Naive thymus-derived CD4-positive, alpha-beta T cell (primary cell): ENCODE measurements around the gene MEOX1. TPM values are rescaled to one million over a fixed set of nuclear protein-coding genes. Genes with fewer than 3 reads are reported as not detected.

ENCODE experiments used
- ATAC-seq: fragments of 150-1000 bp; cut with Tn5 transposase; 2 replicates; pipeline ENCODE4 v1.10.0; 2021; ENCODE audit warnings: mild to moderate bottlenecking, moderate library complexity
- CTCF ChIA-PET: fragments of 350-600 bp; sonication (Branson Sonifier 250); formaldehyde crosslinking; loops from one replicate; lab custom pipeline; 2021; ENCODE audit warnings: antibody characterized with exemption; lab: Charles Lee
- POLR2A ChIA-PET: fragments of 350-600 bp; sonication (Branson Sonifier 250); formaldehyde crosslinking; loops from one replicate; lab custom pipeline; 2021; ENCODE audit warnings: antibody characterized with exemption, inconsistent platforms; lab: Charles Lee
- DNase-seq, 9 donors: peaks; one replicate each; pipeline versions ENCODE4 v3.0.0 to v3.0.0-alpha.2; 2020 to 2022; ENCODE audit warnings: mixed read lengths in 1 of 9
- H3K27ac ChIP-seq: one replicate; pipeline ENCODE4 v1.7.0; 2013; ENCODE audit warnings: mild to moderate bottlenecking, low read depth, low read length, moderate library complexity
- H3K27me3 ChIP-seq, 2 donors: one replicate each; pipeline ENCODE4 v1.7.0; 2013; ENCODE audit warnings: low read length in 2 of 2, mild to moderate bottlenecking in 2 of 2, moderate library complexity in 2 of 2; ENCODE audit not compliant: control insufficient read depth in 2 of 2, insufficient read depth in 2 of 2
- H3K36me3 ChIP-seq, 3 experiments: 1 replicate in 2 of 3; 2 replicates in 1 of 3; pipeline ENCODE4 v1.7.0; 2013; ENCODE audit warnings: low read length in 3 of 3, mild to moderate bottlenecking in 3 of 3, moderate library complexity in 1 of 3; ENCODE audit not compliant: insufficient read depth in 3 of 3, control insufficient read depth in 2 of 3
- H3K4me1 ChIP-seq, 2 donors: one replicate each; pipeline ENCODE4 v1.7.0; 2013; ENCODE audit warnings: low read length in 2 of 2, mild to moderate bottlenecking in 2 of 2, moderate library complexity in 1 of 2; ENCODE audit not compliant: control insufficient read depth in 2 of 2, insufficient read depth in 2 of 2
- H3K4me3 ChIP-seq: 2 replicates; pipeline ENCODE4 v1.7.0; 2013; ENCODE audit warnings: mild to moderate bottlenecking, low read length
- H3K9me3 ChIP-seq, 3 experiments: 1 replicate in 2 of 3; 2 replicates in 1 of 3; pipeline ENCODE4 v1.7.0; 2013; ENCODE audit warnings: low read length in 3 of 3; ENCODE audit not compliant: control insufficient read depth in 2 of 3
- H3K27ac Mint-ChIP-seq, 9 donors: one replicate each; pipeline ENCODE4 v1.8.0; 2020 to 2022; ENCODE audit warnings: mixed read lengths in 9 of 9, mild to moderate bottlenecking in 8 of 9, moderate library complexity in 5 of 9, inconsistent platforms in 2 of 9
- H3K27me3 Mint-ChIP-seq, 5 donors: one replicate each; pipeline ENCODE4 v1.8.0; 2021 to 2022; ENCODE audit warnings: mixed read lengths in 5 of 5, mild to moderate bottlenecking in 1 of 5
- H3K36me3 Mint-ChIP-seq, 5 donors: one replicate each; pipeline ENCODE4 v1.8.0; 2020 to 2022; ENCODE audit warnings: mixed read lengths in 5 of 5, mild to moderate bottlenecking in 3 of 5, inconsistent platforms in 1 of 5
- H3K4me1 Mint-ChIP-seq, 7 donors: one replicate each; pipeline ENCODE4 v1.8.0; 2020 to 2022; ENCODE audit warnings: mixed read lengths in 7 of 7, mild to moderate bottlenecking in 3 of 7, inconsistent platforms in 1 of 7
- H3K4me3 Mint-ChIP-seq, 10 donors: one replicate each; pipeline ENCODE4 v1.8.0; 2020 to 2022; ENCODE audit warnings: mild to moderate bottlenecking in 10 of 10, mixed read lengths in 10 of 10, moderate library complexity in 6 of 10, inconsistent platforms in 2 of 10
- H3K9me3 Mint-ChIP-seq, 11 donors: one replicate each; pipeline ENCODE4 v1.8.0; 2020 to 2022; ENCODE audit warnings: mixed read lengths in 11 of 11, mild to moderate bottlenecking in 4 of 11, inconsistent platforms in 1 of 11, moderate library complexity in 1 of 11
- intact Hi-C, 2 donors: fragments of 100-400 bp; cut with micrococcal nuclease; formaldehyde crosslinking; loops; one replicate each; pipeline ENCODE4 v1.15.1; 2023
- polyA plus RNA-seq, 2 donors: library from polyadenylated mRNA; unstranded; fragments of 300-500 nt; fragmentation: Illumina TruSeq; gene quantifications; one replicate each; pipeline ENCODE4 v1.2.3, GENCODE V29; 2021
- total RNA-seq, 6 experiments: library from RNA in 5 of 6; stranded (reverse) in 5 of 6; gene quantifications; 1 replicate in 5 of 6; 2 replicates in 1 of 6; pipeline ENCODE4 v1.2.3 and lab custom pipeline; 2021 to 2026

Gene MEOX1
- total and polyA plus RNA-seq, 7 experiments from 2014 or later, result 0.37 to 2.5 (median 0.54) TPM

DNA sequence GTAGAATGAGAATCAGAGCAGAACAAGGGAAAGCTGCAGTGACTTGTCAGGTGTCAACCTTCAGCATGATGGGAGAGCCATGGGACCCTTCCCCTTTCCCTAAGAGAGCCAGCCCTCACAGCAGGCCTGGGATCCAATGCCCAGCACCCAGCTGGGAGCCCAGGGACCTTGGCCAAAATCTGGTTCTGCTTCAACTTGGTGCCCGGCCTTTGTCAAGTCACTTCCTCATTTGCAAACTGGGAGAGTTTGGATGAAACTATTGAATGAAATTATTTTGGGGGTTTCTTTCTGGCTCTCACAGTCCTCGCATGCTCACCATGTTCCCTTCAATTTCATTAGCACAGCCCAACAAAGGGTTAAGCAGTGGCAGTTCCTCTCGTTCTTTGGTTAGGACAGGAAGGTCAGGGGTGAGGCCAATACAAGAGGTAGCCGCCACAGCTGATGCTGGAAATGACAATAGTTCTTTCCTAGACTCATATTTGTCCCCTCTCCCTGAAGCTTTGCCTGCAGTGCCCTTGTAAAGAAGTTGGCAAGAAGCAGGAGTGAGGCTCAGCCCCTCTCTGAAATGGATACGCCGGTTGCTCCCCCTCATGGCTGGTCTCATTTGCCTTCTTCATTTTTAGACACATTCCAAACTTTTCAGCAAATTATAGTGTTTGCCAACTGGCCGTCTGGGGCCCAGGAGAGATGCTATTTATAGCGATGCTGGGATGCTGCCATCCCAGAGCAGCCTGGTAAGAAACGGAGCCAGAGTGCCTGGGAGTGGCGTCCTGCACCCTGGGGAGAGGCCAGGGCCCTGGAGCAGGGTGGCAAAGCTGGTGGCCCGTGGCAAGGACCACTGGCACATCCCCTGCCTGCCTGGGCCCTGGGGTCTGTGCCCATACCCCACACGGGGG is 34.5 kb upstream of the MEOX1 start:
- Mint-ChIP-seq H3K27ac (no peak overlapping the region), H3K27me3 (peaks cover 6 to 23% (median 15%) of the 10 kb centered on the region in 5 donors), H3K9me3 (peaks cover 0 to 2% (median 0%) of the 10 kb centered on the region in 11 donors), H3K4me1 (peaks cover 0 to 7% (median 1%) of the 10 kb centered on the region in 7 donors), H3K4me3 (no peak overlapping the region), H3K36me3 (peaks cover 0 to 3% (median 0%) of the 10 kb centered on the region in 5 donors)
- no peaks in the 10 kb centered on the region for H3K9me3 ChIP-seq
- no peak for DNase-seq
- H3K4me1 ChIP-seq, result no peaks in the 10 kb centered on the region
- POLR2A ChIA-PET, result no interaction called here
- H3K4me3 ChIP-seq, result no peak overlapping the region
- CTCF ChIA-PET, result interaction anchor here (1.5 to 8.1 kb wide), 4 partner anchors 9 to 71 kb away, joined by 3 to 160 read pairs (median 32); partner anchors contain the start of gene SOST
- no peak overlapping the region for H3K27ac ChIP-seq
- no peak for ATAC-seq
- intact Hi-C loops, result loop anchor here in 1 of 2 donors (2.0 kb wide), 1 partner anchor 151 kb away; the partner anchor contains the start of gene CD300LG
- no peaks in the 10 kb centered on the region for H3K27me3 ChIP-seq
- no peaks in the 10 kb centered on the region for H3K36me3 ChIP-seq

DNA sequence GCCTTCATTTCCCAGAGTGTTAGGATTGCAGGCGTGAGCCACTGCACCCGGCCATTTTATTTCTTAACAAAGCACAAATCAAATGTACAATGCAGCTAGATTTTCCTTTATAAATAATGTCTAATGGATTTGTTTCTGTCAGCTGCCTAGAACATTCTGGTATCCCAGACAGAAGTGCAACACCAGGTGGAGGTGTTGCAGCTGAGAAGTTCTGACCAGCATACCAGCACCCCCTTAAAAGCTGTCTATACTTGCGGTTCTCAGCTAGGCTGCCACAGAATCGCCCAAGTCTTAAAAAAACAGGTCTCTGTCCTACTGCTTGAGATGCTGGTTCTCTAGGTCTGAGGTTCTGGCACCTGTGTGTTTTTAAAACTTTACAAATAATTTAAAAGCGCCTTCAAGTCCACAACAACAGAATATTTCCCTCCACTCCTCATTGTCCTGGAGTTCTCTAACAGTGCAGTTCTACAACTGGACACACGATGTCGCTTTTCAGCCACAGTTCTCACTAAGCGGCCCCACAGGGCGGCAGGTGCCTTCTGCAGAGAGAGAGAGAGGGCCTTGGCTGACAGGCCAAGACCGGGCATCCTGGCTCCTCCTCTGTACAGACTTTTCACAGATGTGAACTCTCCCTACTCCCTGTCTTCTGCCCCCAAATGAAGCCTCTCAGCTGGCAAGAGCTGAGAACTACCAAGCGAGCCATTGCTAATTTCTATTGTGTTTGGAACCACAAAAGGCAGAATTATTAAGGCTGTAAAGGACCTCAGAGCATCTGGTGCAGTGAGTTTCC is 32.6 kb upstream of the MEOX1 start:
- peak; percentile 97 for ATAC-seq
- Mint-ChIP-seq H3K9me3 (peaks cover 0 to 2% (median 0%) of the 10 kb centered on the region in 11 donors), H3K4me1 (no peaks in the 10 kb centered on the region), H3K27ac (no peak overlapping the region), H3K36me3 (peaks cover 0 to 3% (median 0%) of the 10 kb centered on the region in 5 donors), H3K4me3 (no peak overlapping the region), H3K27me3 (peaks cover 5 to 15% (median 6%) of the 10 kb centered on the region in 5 donors)
- Histone ChIP-seq H3K4me3 (no peak overlapping the region), H3K36me3 (no peaks in the 10 kb centered on the region), H3K27me3 (no peaks in the 10 kb centered on the region), H3K27ac (no peak overlapping the region), H3K9me3 (no peaks in the 10 kb centered on the region), H3K4me1 (no peaks in the 10 kb centered on the region)
- POLR2A ChIA-PET, result interaction anchor here (0.9 to 1.1 kb wide), 2 partner anchors 66 to 70 kb away, joined by 3 read pairs; no protein-coding TSS in a partner anchor
- CTCF ChIA-PET, result interaction anchor here (0.6 to 8.1 kb wide), 13 partner anchors 11 to 347 kb away, joined by 3 to 160 read pairs (median 3); partner anchors contain the start of gene SOST
- intact Hi-C loops, result loop anchor here (1.0 to 2.0 kb wide), 4 partner anchors 66 to 153 kb away; partner anchors contain the start of gene CD300LG (in 1 of the 2)
- DNase-seq, result peak; percentile 43 to 75 (median 67)

DNA sequence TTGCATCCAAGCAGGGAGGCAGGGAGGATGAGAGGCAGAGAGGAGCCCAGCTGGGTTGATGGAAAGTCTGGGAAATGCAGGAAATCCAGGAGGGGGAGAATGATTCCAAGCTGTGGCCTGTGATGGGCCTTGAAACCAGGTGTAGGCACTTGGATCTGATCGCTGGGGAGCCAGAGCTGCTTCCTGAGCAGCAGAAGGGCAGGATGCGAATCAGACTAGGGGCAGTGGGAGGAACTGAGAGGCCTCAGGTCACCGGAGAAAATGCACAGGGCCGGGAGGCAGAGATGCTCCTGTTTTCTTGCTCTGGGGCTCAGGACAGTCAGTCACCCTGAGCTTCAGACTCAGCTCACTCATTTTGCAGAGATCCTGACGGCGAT is 29.6 kb upstream of the MEOX1 start:
- ATAC-seq (no peak), DNase-seq (no peak)
- Histone ChIP-seq H3K4me1 (no peaks in the 10 kb centered on the region), H3K27ac (no peak overlapping the region), H3K27me3 (no peaks in the 10 kb centered on the region), H3K4me3 (no peak overlapping the region), H3K9me3 (no peaks in the 10 kb centered on the region), H3K36me3 (no peaks in the 10 kb centered on the region)
- Mint-ChIP-seq H3K27me3 (peaks cover 0 to 9% (median 5%) of the 10 kb centered on the region in 5 donors), H3K4me3 (no peak overlapping the region), H3K36me3 (no peaks in the 10 kb centered on the region), H3K4me1 (no peaks in the 10 kb centered on the region), H3K9me3 (peaks cover 0 to 2% (median 0%) of the 10 kb centered on the region in 11 donors), H3K27ac (no peak overlapping the region)
- intact Hi-C loops, result no loop called here
- ChIA-PET POLR2A (no interaction called here), CTCF (interaction anchor here (0.6 to 4.8 kb wide), 2 partner anchors 76 to 304 kb away, joined by 3 to 53 read pairs; no protein-coding TSS in a partner anchor)

DNA sequence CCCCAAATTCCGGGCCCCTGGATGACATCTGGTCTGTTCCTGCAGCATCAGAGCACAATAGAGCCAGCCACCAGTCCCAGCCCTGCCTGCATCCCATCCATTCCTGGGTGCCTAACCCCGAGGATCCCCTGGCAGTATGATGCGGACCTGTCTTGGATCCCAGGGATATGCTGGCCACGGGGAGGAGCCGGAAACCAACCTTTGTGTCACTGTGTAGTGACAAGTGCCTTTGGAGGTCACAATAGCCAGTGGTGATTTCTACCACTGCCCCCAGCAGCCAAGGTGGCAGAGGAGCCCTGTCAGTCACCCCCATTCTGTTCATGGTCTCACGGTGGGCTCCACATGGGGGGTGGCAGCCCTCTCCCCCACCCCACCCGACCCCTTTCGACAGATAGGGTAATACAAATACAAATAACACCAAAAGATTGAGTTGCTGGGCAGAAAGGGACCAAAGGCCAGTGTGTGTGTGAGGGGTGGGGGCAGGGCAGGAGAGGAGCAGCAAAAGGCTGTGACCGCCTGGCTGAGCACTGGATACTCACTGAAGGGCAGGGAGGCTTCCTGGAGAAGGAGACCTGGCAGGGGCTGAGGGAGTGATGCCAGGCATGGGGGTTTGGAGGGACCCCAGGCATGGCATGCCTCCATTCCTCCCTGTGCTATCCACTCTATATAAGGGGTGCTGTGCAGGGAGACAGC is 29.0 kb upstream of the MEOX1 start:
- no peaks in the 10 kb centered on the region for H3K4me1 Mint-ChIP-seq
- H3K4me1 ChIP-seq, result no peaks in the 10 kb centered on the region
- DNase-seq (no peak), ATAC-seq (no peak)
- no peaks in the 10 kb centered on the region for H3K36me3 ChIP-seq
- CTCF ChIA-PET, result interaction anchor here (0.6 to 4.8 kb wide), 2 partner anchors 76 to 305 kb away, joined by 3 to 53 read pairs; no protein-coding TSS in a partner anchor
- no peak overlapping the region for H3K27ac Mint-ChIP-seq
- intact Hi-C loops, result no loop called here
- H3K4me3 ChIP-seq, result no peak overlapping the region
- peaks cover 0 to 9% (median 5%) of the 10 kb centered on the region in 5 donors for H3K27me3 Mint-ChIP-seq
- H3K36me3 Mint-ChIP-seq, result no peaks in the 10 kb centered on the region
- H3K9me3 ChIP-seq, result no peaks in the 10 kb centered on the region
- POLR2A ChIA-PET, result no interaction called here
- no peaks in the 10 kb centered on the region for H3K27me3 ChIP-seq
- H3K27ac ChIP-seq, result no peak overlapping the region
- H3K9me3 Mint-ChIP-seq, result peaks cover 0 to 2% (median 0%) of the 10 kb centered on the region in 11 donors
- no peak overlapping the region for H3K4me3 Mint-ChIP-seq

DNA sequence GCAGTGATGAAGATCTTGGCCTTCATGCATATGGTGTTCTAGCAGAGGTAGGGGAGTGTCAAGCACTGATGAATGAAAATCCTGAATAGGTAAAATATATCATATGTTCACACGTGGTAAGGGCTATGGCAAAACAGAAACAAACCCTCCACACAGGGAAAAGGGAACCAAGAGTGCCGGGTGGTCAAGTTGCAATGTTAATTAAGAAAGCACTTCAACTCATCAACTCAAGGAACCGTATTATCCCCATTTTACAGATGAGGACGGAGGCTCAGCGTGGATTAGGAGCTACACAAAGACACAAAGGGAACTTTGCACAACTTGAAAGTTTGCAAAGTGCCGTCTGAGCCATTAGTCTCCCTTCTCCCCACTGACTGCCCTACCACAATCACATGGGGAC is 28.1 kb upstream of the MEOX1 start:
- CTCF ChIA-PET, result interaction anchor here (0.9 to 1.7 kb wide), 3 partner anchors 16 to 77 kb away, joined by 4 to 7 read pairs (median 5); no protein-coding TSS in a partner anchor
- intact Hi-C loops, result no loop called here

More for the DNA sequence above, 28.1 kb upstream of the MEOX1 start:
- H3K27me3 ChIP-seq, result no peaks in the 10 kb centered on the region
- H3K27me3 Mint-ChIP-seq, result peaks cover 0 to 9% (median 5%) of the 10 kb centered on the region in 5 donors
- H3K4me1 Mint-ChIP-seq, result no peaks in the 10 kb centered on the region
- H3K9me3 Mint-ChIP-seq, result peaks cover 0 to 2% (median 0%) of the 10 kb centered on the region in 11 donors
- ATAC-seq (no peak), DNase-seq (no peak)
- H3K4me1 ChIP-seq, result no peaks in the 10 kb centered on the region
- no peak overlapping the region for H3K4me3 ChIP-seq
- no peaks in the 10 kb centered on the region for H3K36me3 Mint-ChIP-seq
- H3K4me3 Mint-ChIP-seq, result no peak overlapping the region
- H3K36me3 ChIP-seq, result no peaks in the 10 kb centered on the region
- H3K9me3 ChIP-seq, result no peaks in the 10 kb centered on the region
- no peak overlapping the region for H3K27ac Mint-ChIP-seq
- no peak overlapping the region for H3K27ac ChIP-seq
- POLR2A ChIA-PET, result interaction anchor here (0.5 kb wide), 1 partner anchor 87 kb away, joined by 4 read pairs; no protein-coding TSS in a partner anchor
